Measurements from ENCODE around the gene LYRM9.

- no peak for TF ChIP-seq GATA2 (IDR thresholded peaks at IDR 0.05; ENCODE audit: low read depth, low read length)
- TF ChIP-seq GATA3 (IDR thresholded peaks at IDR 0.05; ENCODE audit: low read depth, low read length) = no peak
Observed at GRCh38 chr17:27892866-27893769, at the start of gene LYRM9.
